IMR-90 (cell line): ENCODE data around the gene CENPP. TPM values are rescaled to one million over a fixed set of nuclear protein-coding genes. Genes with fewer than 3 reads are reported as not detected.

Experiments
- ATAC-seq: fragments of 200-7000 bp; cut with Tn5 transposase; 2 replicates; pipeline ENCODE4 v1.9.1; 2020; ENCODE audit warnings: low read depth, mild to moderate bottlenecking, moderate library complexity
- BruUV-seq: library from RNA; stranded (reverse); fragments of 400-500 nt; replicated peaks from 2 replicates; lab custom pipeline; 2021; lab: Mats Ljungman, UMichigan
- CTCF ChIA-PET: fragments of 300-600 bp; formaldehyde crosslinking; extraction: SDS; loops from one replicate; lab custom pipeline; 2021; ENCODE audit warnings: antibody characterized with exemption; lab: Yijun Ruan, JAX
- POLR2A ChIA-PET: fragments of 300-600 bp; sonication (Branson Sonifier 250); formaldehyde crosslinking; loops from one replicate; lab custom pipeline; 2022; ENCODE audit warnings: antibody characterized with exemption; ENCODE audit not compliant: unreplicated experiment; lab: Charles Lee
- DNase-seq: peaks from one replicate; pipeline ENCODE4 v3.0.0; 2013
- H2AFZ ChIP-seq: replicated peaks from 2 replicates; pipeline ENCODE3; 2013; ENCODE audit warnings: low read length, mild to moderate bottlenecking; ENCODE audit not compliant: poor library complexity
- H2AK5ac ChIP-seq: 2 replicates; pipeline ENCODE4 v1.6.1; 2013; ENCODE audit warnings: low read depth, low read length, inconsistent platforms
- H2AK9ac ChIP-seq: replicated peaks from 2 replicates; pipeline ENCODE3; 2013; ENCODE audit warnings: mild to moderate bottlenecking, low read depth, low read length, moderate library complexity; ENCODE audit not compliant: poor library complexity
- H2BK120ac ChIP-seq: 2 replicates; pipeline ENCODE4 v1.6.1; 2013; ENCODE audit warnings: low read depth, low read length, inconsistent platforms
- H2BK15ac ChIP-seq: 3 replicates; pipeline ENCODE4 v1.6.1; 2013; ENCODE audit warnings: low read depth, low read length, inconsistent platforms
- H2BK20ac ChIP-seq: 2 replicates; pipeline ENCODE4 v1.6.1; 2013; ENCODE audit warnings: low read depth, mild to moderate bottlenecking, inconsistent platforms, low read length, moderate library complexity
- H2BK5ac ChIP-seq: 2 replicates; pipeline ENCODE4 v1.6.1; 2013; ENCODE audit warnings: mild to moderate bottlenecking, low read depth, low read length, inconsistent platforms; ENCODE audit not compliant: poor library complexity, severe bottlenecking
- H3K14ac ChIP-seq: replicated peaks from 2 replicates; pipeline ENCODE4 v1.6.1; 2013; ENCODE audit warnings: low read depth, low read length, inconsistent platforms
- H3K18ac ChIP-seq: 2 replicates; pipeline ENCODE4 v1.6.1; 2013; ENCODE audit warnings: low read depth, low read length, control low read depth
- H3K23ac ChIP-seq: 2 replicates; pipeline ENCODE4 v1.6.1; 2013; ENCODE audit warnings: low read depth, low read length, inconsistent platforms
- H3K27ac ChIP-seq: 2 replicates; pipeline ENCODE4 v1.5.1; 2013; ENCODE audit warnings: mild to moderate bottlenecking, control low read depth, low read length; ENCODE audit not compliant: insufficient read depth
- H3K27me3 ChIP-seq: 2 replicates; pipeline ENCODE4 v1.6.1; 2013; ENCODE audit warnings: low read length; ENCODE audit not compliant: control insufficient read depth, insufficient read depth
- H3K36me3 ChIP-seq: 2 replicates; pipeline ENCODE4 v1.6.1; 2013; ENCODE audit warnings: low read length, mixed read lengths; ENCODE audit not compliant: control insufficient read depth, insufficient read depth
- H3K4ac ChIP-seq: 2 replicates; pipeline ENCODE4 v1.6.1; 2013; ENCODE audit warnings: low read depth, low read length, inconsistent platforms
- H3K4me1 ChIP-seq: 2 replicates; pipeline ENCODE4 v1.6.1; 2013; ENCODE audit warnings: low read length, mixed read lengths; ENCODE audit not compliant: control insufficient read depth, insufficient read depth
- H3K4me2 ChIP-seq: 2 replicates; pipeline ENCODE4 v1.6.1; 2013; ENCODE audit warnings: low read depth, mild to moderate bottlenecking, control low read depth, low read length, moderate library complexity
- H3K4me3 ChIP-seq: 2 replicates; pipeline ENCODE4 v1.5.1; 2013; ENCODE audit warnings: low read depth, mild to moderate bottlenecking, control low read depth, low read length, moderate library complexity; ENCODE audit not compliant: insufficient read depth
- H3K56ac ChIP-seq: 2 replicates; pipeline ENCODE4 v1.6.1; 2013; ENCODE audit warnings: low read length, inconsistent platforms; ENCODE audit not compliant: insufficient read depth; ENCODE audit errors: extremely low read depth
- H3K79me1 ChIP-seq, 2 experiments: 2 replicates each; pipeline ENCODE4 v1.6.1; 2013; ENCODE audit warnings: low read length in 2 of 2, inconsistent platforms in 1 of 2, low read depth in 1 of 2
- H3K9ac ChIP-seq: 2 replicates; pipeline ENCODE4 v1.6.1; 2013; ENCODE audit warnings: low read depth, low read length, control low read depth
- H3K9me1 ChIP-seq: 2 replicates; pipeline ENCODE4 v1.6.1; 2013; ENCODE audit warnings: low read length, inconsistent platforms; ENCODE audit not compliant: insufficient read depth
- H3K9me3 ChIP-seq: 2 replicates; pipeline ENCODE4 v1.6.1; 2013; ENCODE audit warnings: low read length; ENCODE audit not compliant: control insufficient read depth, insufficient read depth
- H4K20me1 ChIP-seq: 2 replicates; pipeline ENCODE4 v1.6.1; 2013; ENCODE audit warnings: low read length, inconsistent platforms; ENCODE audit not compliant: insufficient read depth
- H4K5ac ChIP-seq: 2 replicates; pipeline ENCODE4 v1.6.1; 2013; ENCODE audit warnings: mild to moderate bottlenecking, low read depth, low read length, control low read depth
- H4K8ac ChIP-seq, 2 experiments: 2 replicates each; pipeline ENCODE4 v1.6.1; 2013; ENCODE audit warnings: low read depth in 2 of 2, low read length in 2 of 2, control low read depth in 1 of 2, inconsistent platforms in 1 of 2
- H4K91ac ChIP-seq: 2 replicates; pipeline ENCODE4 v1.6.1; 2013; ENCODE audit warnings: low read depth, low read length, inconsistent platforms; ENCODE audit not compliant: insufficient read depth
- MXI1 ChIP-seq: IDR thresholded peaks from 2 replicates; pipeline ENCODE4 v1.6.1; 2012; ENCODE audit warnings: low read depth, mild to moderate bottlenecking, low read length, moderate library complexity, borderline replicate concordance
- POLR2A ChIP-seq: IDR thresholded peaks from 2 replicates; pipeline ENCODE4 v1.6.1; 2012; ENCODE audit warnings: mild to moderate bottlenecking, low read depth, low read length
- WGBS, 2 experiments: methylation state at CpG; one replicate each; pipeline versions ENCODE4 v1.1.5 to v1.1.7; 2013; ENCODE audit warnings: missing lambda C conversion rate in 2 of 2; ENCODE audit not compliant: insufficient read length in 1 of 2; ENCODE audit errors: extremely low coverage in 2 of 2; 5-methylcytosine and 5-hydroxymethylcytosine counted together
- dilution Hi-C: fragments of 300-500 bp; cut with HindIII; formaldehyde crosslinking; loops from one replicate; pipeline ENCODE4 v1.14.3; 2018; ENCODE audit warnings: low sequenced_read_pairs; ENCODE audit not compliant: unreplicated experiment
- in situ Hi-C: fragments of 300-500 bp; cut with MboI; formaldehyde crosslinking; loops from 3 replicates; pipeline ENCODE4 v1.14.3; 2019; ENCODE audit warnings: low sequenced_read_pairs, inconsistent platforms, mixed read lengths
- intact Hi-C: fragments of 100-400 bp; cut with micrococcal nuclease; formaldehyde crosslinking; loops from 2 replicates; pipeline ENCODE4 v1.10.0; 2022
- polyA plus RNA-seq, 3 experiments: library from polyadenylated mRNA; depleted of rRNA; stranded (reverse); fragments of >200 nt; gene quantifications; 2 replicates each; pipeline ENCODE4 v1.2.3, GENCODE V29; 2012; ENCODE audit warnings: low replicate concordance in 1 of 3
- total RNA-seq: library from RNA; depleted of rRNA; stranded (reverse); fragments of >200 nt; gene quantifications from 2 replicates; pipeline ENCODE4 v1.2.3, GENCODE V29; 2012

CENPP gene
- total and polyA plus RNA-seq, 2 of the 4 experiments (the other 2 are of a cell fraction): 1.4 to 2.0 TPM

DNA sequence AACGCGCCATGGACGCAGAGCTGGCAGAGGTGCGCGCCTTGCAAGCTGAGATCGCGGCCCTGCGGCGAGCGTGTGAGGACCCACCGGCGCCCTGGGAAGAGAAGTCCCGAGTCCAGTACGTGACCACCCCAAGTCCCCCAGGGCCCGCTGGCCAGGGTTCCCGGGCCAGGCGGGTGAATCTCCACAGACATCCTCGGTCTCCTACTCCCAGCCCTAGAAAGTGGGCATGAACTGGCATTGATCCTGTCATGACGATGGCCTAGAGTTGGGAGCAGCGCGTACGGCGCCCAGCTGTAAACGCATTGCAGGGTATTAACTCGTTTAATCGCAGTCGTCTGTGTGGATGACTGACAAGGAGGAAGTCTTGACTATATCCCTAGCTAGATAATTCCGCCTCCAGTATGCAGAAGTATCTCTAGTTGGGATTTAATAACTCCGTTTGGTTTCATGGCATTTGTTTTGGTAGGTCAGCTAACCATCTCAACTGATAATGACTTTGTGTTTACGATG is 293 bp downstream of the CENPP start:
- WGBS, 2 experiments: 0% methylated on average over 7 of the region's 30 CpGs; no CpG with 5 or more reads in 1 of the 2 experiments
- POLR2A ChIA-PET: no interaction called here

More for the DNA sequence above, 293 bp downstream of the CENPP start:
- H4K20me1 ChIP-seq: no peaks in the 10 kb centered on the region
- peak overlapping the region; percentile 44 for H3K14ac ChIP-seq
- in situ Hi-C loops: loop anchor here (5.0 to 25.0 kb wide), 2 partner anchors 311 to 461 kb away; no protein-coding TSS in a partner anchor
- no peak overlapping the region for H4K5ac ChIP-seq
- no peak overlapping the region for H3K4ac ChIP-seq
- H4K91ac ChIP-seq: no peak overlapping the region; the same call in 1 of the 2 replicates
- H3K9me1 ChIP-seq: no peaks in the 10 kb centered on the region
- DNase-seq (peak; percentile 2), ATAC-seq (no peak)
- H3K4me1 ChIP-seq: no peaks in the 10 kb centered on the region
- H2BK5ac ChIP-seq: no peak overlapping the region
- H4K8ac ChIP-seq: peak overlapping the region in 1 of 2 experiments; percentile 76; a peak in 1 of 4 replicates
- H2AK5ac ChIP-seq: no peak overlapping the region
- H3K4me2 ChIP-seq: peak overlapping the region; percentile 97
- intact Hi-C loops: no loop called here
- peak overlapping the region; percentile 96; the same call in 1 of the 2 replicates for H3K27ac ChIP-seq
- H3K56ac ChIP-seq: 0 out of 2 replicates have a peak overlapping the region, but pooled peaks have one; percentile 27
- CTCF ChIA-PET: interaction anchor here (0.6 to 1.5 kb wide), 5 partner anchors 113 to 283 kb away, joined by 3 to 7 read pairs (median 4); no protein-coding TSS in a partner anchor
- dilution Hi-C loops: no loop called here
- H3K23ac ChIP-seq: 0 out of 2 replicates have a peak overlapping the region, but pooled peaks have one; percentile 0
- peak overlapping the region; percentile 98; the same call in 1 of the 2 replicates for H3K9ac ChIP-seq
- H2BK15ac ChIP-seq: no peak overlapping the region; the same call in 2 of the 3 replicates
- peak overlapping the region; percentile 99 for H2AFZ ChIP-seq
- H3K9me3 ChIP-seq: no peaks in the 10 kb centered on the region
- no peaks in the 10 kb centered on the region for H3K27me3 ChIP-seq
- BruUV-seq: no TSS peak
- H2AK9ac ChIP-seq: peak overlapping the region; percentile 98
- H3K79me1 ChIP-seq: peaks cover 16 to 38% of the 10 kb centered on the region in 2 experiments
- peak overlapping the region; percentile 64 for H3K4me3 ChIP-seq
- H2BK120ac ChIP-seq: no peak overlapping the region
- H3K18ac ChIP-seq: no peak overlapping the region
- 0 out of 2 replicates have a peak, but pooled peaks cover 3% of the 10 kb centered on the region for H3K36me3 ChIP-seq
- H2BK20ac ChIP-seq: no peak overlapping the region
- no peak for TF ChIP-seq MXI1
- 0 out of 2 replicates have a peak, but pooled peaks have one; percentile 9 for TF ChIP-seq POLR2A
